ENCODE results near the gene POP7. TPM values are rescaled to one million over a fixed set of nuclear protein-coding genes. Genes with fewer than 3 reads are reported as not detected.
A peak's percentile ranks its signal among the peaks of the same experiment; 100 is the strongest.
"Not testable (repeated sequence)": the region's sequence is repeated elsewhere in the genome, so short reads cannot be mapped to it uniquely, and the experiment has no call there.

Gene POP7
- total RNA-seq, 1 experiment from 2014 or later = 28.2 TPM

DNA sequence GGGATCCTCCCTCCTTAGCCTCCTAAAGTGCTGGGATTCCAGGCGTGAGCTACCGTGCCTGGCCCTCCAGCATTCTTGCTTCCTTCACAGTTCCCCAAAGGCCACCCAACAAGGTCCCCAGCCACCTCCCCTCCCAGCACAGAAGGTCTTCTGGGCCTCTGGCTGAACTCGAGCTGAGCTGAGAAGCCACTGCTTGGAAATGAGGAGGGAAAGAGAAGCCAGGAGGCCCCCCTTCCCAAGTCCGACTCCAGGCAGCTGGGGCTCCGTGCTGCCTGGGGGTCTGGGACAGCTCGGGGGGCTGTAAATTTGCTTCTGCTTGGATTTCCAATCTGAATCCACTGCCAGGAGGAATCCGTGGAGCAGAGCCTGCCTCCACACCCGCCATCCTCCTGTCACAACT is 8.8 kb downstream of the POP7 start:
- BruUV-seq (replicated peaks) = no TSS peak
- Mint-ChIP-seq H3K27ac (ENCODE audit: unreplicated experiment) (no peak overlapping the region), H3K4me1 (ENCODE audit: low read depth, unreplicated experiment) (no peaks in the 10 kb centered on the region), H3K9me3 (ENCODE audit: low read depth, unreplicated experiment) (peaks cover 4% of the 10 kb centered on the region), H3K4me3 (ENCODE audit: low read depth, unreplicated experiment) (no peak overlapping the region), H3K27me3 (ENCODE audit: unreplicated experiment) (peaks cover 45% of the 10 kb centered on the region), H3K36me3 (ENCODE audit: insufficient read depth, unreplicated experiment) (no peaks in the 10 kb centered on the region)
- no peak for DNase-seq
- CTCF ChIA-PET = no interaction called here
- no peak for TF ChIP-seq CTCF (IDR thresholded peaks at IDR 0.05; ENCODE audit: unreplicated experiment)
- intact Hi-C loops (cut with micrococcal nuclease; ENCODE audit: unreplicated experiment) = no loop called here

- H3K4me1 Mint-ChIP-seq (ENCODE audit: low read depth, unreplicated experiment); intact Hi-C loops (cut with micrococcal nuclease; ENCODE audit: unreplicated experiment); DNase-seq; H3K4me3 Mint-ChIP-seq (ENCODE audit: low read depth, unreplicated experiment); H3K36me3 Mint-ChIP-seq (ENCODE audit: insufficient read depth, unreplicated experiment); H3K9me3 Mint-ChIP-seq (ENCODE audit: low read depth, unreplicated experiment); H3K27ac Mint-ChIP-seq (ENCODE audit: unreplicated experiment); BruUV-seq (replicated peaks): not testable (repeated sequence)
- peaks cover 68% of the 10 kb centered on the region for H3K27me3 Mint-ChIP-seq (ENCODE audit: unreplicated experiment)
- CTCF ChIA-PET = interaction anchor here (1.4 kb wide), 1 partner anchor 11 kb away, joined by 3 read pairs; the partner anchor contains the start of gene POP7
These were observed 11.2 kb downstream of the POP7 start for GRCh38 chr7:100717073-100717472.

GRCh38 chr7:100719523-100720278 is 13.8 kb downstream of the POP7 start:
- Mint-ChIP-seq H3K27ac (ENCODE audit: unreplicated experiment) (no peak overlapping the region), H3K9me3 (ENCODE audit: low read depth, unreplicated experiment) (peaks cover 4% of the 10 kb centered on the region), H3K27me3 (ENCODE audit: unreplicated experiment) (peaks cover 85% of the 10 kb centered on the region), H3K4me3 (ENCODE audit: low read depth, unreplicated experiment) (peak overlapping the region; percentile 49), H3K4me1 (ENCODE audit: low read depth, unreplicated experiment) (no peaks in the 10 kb centered on the region), H3K36me3 (ENCODE audit: insufficient read depth, unreplicated experiment) (no peaks in the 10 kb centered on the region)
- intact Hi-C loops (cut with micrococcal nuclease; ENCODE audit: unreplicated experiment) = no loop called here
- CTCF ChIA-PET = interaction anchor here (0.9 kb wide), 1 partner anchor 14 kb away, joined by 3 read pairs; the partner anchor contains the start of gene POP7
- BruUV-seq (replicated peaks) = no TSS peak
- no peak for TF ChIP-seq CTCF (IDR thresholded peaks at IDR 0.05; ENCODE audit: unreplicated experiment)
- DNase-seq = no peak

DNA sequence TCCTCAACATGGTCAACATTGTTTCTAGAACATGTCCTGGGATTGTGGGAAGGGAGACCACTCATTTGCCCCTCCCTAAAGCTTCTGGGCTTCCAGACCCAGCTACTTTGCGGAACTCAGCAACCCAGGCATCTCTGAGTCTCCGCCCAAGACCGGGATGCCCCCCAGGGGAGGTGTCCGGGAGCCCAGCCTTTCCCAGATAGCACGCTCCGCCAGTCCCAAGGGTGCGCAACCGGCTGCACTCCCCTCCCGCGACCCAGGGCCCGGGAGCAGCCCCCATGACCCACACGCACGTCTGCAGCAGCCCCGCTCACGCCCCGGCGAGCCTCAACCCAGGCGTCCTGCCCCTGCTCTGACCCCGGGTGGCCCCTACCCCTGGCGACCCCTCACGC is 14.4 kb downstream of the POP7 start, which contains the start of gene EPO:
EPO (plus strand) TSS at position 190 of the 392 bp plus-strand sequence. CDS start 513 bp downstream, outside the sequence.
- H3K36me3 Mint-ChIP-seq (ENCODE audit: insufficient read depth, unreplicated experiment) = no peaks in the 10 kb centered on the region
- H3K27ac Mint-ChIP-seq (ENCODE audit: unreplicated experiment) = no peak within 1 kb of the TSS
- DNase-seq = no peak
- no peaks in the 10 kb centered on the region for H3K4me1 Mint-ChIP-seq (ENCODE audit: low read depth, unreplicated experiment)
- peak within 1 kb of the TSS; percentile 49 for H3K4me3 Mint-ChIP-seq (ENCODE audit: low read depth, unreplicated experiment)
- peaks cover 4% of the 10 kb centered on the region for H3K9me3 Mint-ChIP-seq (ENCODE audit: low read depth, unreplicated experiment)
- peaks cover 79% of the 10 kb centered on the region for H3K27me3 Mint-ChIP-seq (ENCODE audit: unreplicated experiment)
- no peak for TF ChIP-seq CTCF (IDR thresholded peaks at IDR 0.05; ENCODE audit: unreplicated experiment)
- CTCF ChIA-PET = interaction anchor here (0.9 kb wide), 1 partner anchor 14 kb away, joined by 3 read pairs; the partner anchor contains the start of gene POP7
- intact Hi-C loops (cut with micrococcal nuclease; ENCODE audit: unreplicated experiment) = no loop called here
- no TSS peak for BruUV-seq (replicated peaks)
